ENCODE measurements around the gene KNSTRN.

KNSTRN gene

DNA sequence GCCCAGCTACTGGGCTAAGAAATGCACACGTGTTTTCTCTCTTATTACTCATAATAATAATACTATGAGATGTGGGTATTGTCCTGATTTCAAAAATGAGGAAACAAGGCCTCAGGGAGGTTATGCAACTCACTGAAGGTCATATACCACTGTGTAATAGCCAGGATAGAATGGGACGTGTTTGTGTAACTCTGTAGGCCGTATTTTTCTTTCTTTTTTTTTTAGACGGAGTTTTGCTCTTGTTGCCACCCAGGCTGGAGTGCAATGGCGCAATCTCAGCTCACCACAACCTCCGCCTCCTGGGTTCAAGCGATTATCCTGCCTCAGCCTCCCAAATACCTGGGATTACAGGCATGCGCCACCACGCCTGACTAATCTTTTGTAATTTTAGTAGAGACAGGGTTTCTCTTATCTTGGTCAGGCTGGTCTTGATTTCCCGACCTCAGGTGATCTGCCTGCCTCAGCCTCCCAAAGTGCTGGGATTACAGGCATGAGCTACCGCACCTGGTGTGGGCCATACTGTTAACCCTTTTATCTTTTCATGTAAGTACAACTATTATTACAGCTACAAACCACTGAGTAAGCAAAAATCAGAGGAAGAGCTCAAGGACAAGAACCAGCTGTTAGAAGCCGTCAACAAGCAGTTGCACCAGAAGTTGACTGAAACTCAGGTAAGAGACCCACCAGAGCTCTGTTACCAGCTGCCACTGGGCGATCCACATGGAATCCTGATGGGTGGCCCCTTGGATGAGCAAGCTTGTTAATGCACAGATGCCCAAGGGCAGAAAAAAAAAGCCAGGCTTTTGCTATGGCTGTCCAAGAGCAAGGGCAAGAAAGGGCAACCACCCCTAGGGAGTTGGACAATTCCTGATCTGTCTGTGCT lies 6.7 kb downstream of the KNSTRN start:
- no peak for TF ChIP-seq CTCF (IDR thresholded peaks at IDR 0.05; ENCODE audit: insufficient read depth, low read depth, low read length, missing control alignments)
- no peak overlapping the region for H3K4me3 ChIP-seq (ENCODE audit: low read depth, low read length)
- no peak for DNase-seq (ENCODE audit: low read depth)

GRCh38 chr15:40389824-40390595 lies 7.5 kb downstream of the KNSTRN start:
- TF ChIP-seq CTCF (IDR thresholded peaks at IDR 0.05; ENCODE audit: insufficient read depth, low read depth, low read length, missing control alignments) = no peak
- no peak overlapping the region for H3K4me3 ChIP-seq (ENCODE audit: low read depth, low read length)
- DNase-seq (ENCODE audit: low read depth) = no peak

- H3K4me3 ChIP-seq (ENCODE audit: low read depth, low read length) = no peak overlapping the region
- TF ChIP-seq CTCF (IDR thresholded peaks at IDR 0.05; ENCODE audit: insufficient read depth, low read depth, low read length, missing control alignments) = no peak
- no peak for DNase-seq (ENCODE audit: low read depth)
Measured at GRCh38 chr15:40392986-40393948, 10.7 kb downstream of the KNSTRN start.

DNA sequence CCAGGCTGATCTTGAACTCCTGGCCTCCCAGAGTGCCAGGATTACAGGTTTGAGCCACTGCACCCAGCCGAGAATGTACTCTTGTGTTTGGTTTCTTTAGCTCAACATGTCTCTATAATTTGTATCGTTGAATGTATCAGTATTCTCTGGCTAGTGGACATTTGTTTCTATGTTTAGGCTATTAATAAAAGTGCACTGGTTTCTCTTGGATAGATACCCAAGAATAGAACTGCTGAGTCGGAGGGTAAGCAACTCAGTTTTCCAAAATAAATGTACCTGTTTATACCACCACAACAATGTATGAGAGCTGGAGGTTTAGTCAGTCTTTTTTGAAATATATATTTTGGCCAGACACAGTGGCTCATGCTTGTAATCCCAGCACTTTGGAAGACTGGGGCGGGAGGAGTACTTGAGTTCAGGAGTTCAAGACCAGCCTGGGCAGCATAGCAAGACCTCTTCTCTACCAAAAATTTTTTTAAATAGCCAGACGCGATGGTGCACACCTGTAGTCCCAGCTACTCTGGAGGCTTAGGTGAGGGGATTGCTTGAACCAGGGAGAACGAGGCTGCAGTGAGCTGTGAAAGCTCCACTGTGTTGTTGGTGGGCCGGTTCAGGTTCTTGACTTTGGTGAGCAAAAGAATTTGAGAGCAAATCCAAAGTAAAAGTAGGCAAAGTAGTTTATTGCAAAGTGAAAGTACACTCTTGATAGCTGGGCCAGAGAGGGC lies 15.3 kb downstream of the KNSTRN start:
- H3K4me3 ChIP-seq (ENCODE audit: low read depth, low read length) = no peak overlapping the region
- no peak for TF ChIP-seq CTCF (IDR thresholded peaks at IDR 0.05; ENCODE audit: insufficient read depth, low read depth, low read length, missing control alignments)
- DNase-seq (ENCODE audit: low read depth) = no peak

- no peak overlapping the region for H3K4me3 ChIP-seq (ENCODE audit: low read depth, low read length)
- no peak for TF ChIP-seq CTCF (IDR thresholded peaks at IDR 0.05; ENCODE audit: insufficient read depth, low read depth, low read length, missing control alignments)
- DNase-seq (ENCODE audit: low read depth) = peak; percentile 73
Measured at GRCh38 chr15:40398413-40398873, 15.9 kb downstream of the KNSTRN start.

GRCh38 chr15:40399370-40399769 lies 16.8 kb downstream of the KNSTRN start:
- no peak for DNase-seq (ENCODE audit: low read depth)
- H3K4me3 ChIP-seq (ENCODE audit: low read depth, low read length) = no peak overlapping the region
- TF ChIP-seq CTCF (IDR thresholded peaks at IDR 0.05; ENCODE audit: insufficient read depth, low read depth, low read length, missing control alignments) = no peak
